SKM-1 treated with dmso at 0.1 percent for 144 hours (cell line): ENCODE results near the gene C15orf39.
"Not testable (repeated sequence)": the region's sequence is repeated elsewhere in the genome, so short reads cannot be mapped to it uniquely, and the experiment has no call there.

ENCODE experiments used
- DNase-seq: peaks from one replicate; lab custom pipeline; 2025; ENCODE audit not compliant: unreplicated experiment; lab: John Stamatoyannopoulos, UW

C15orf39 gene

GRCh38 chr15:75258620-75259343 lies 57.1 kb downstream of the C15orf39 start:
- not testable (repeated sequence) for DNase-seq

GRCh38 chr15:75259873-75260272 lies 58.2 kb downstream of the C15orf39 start:
- DNase-seq = not testable (repeated sequence)
